ENCODE data around the gene TEX22. TPM values are rescaled to one million over a fixed set of nuclear protein-coding genes. Genes with fewer than 3 reads are reported as not detected.

The TEX22 gene
- total and polyA plus RNA-seq, 2 donors, result 0.85 to 1.2 TPM

DNA sequence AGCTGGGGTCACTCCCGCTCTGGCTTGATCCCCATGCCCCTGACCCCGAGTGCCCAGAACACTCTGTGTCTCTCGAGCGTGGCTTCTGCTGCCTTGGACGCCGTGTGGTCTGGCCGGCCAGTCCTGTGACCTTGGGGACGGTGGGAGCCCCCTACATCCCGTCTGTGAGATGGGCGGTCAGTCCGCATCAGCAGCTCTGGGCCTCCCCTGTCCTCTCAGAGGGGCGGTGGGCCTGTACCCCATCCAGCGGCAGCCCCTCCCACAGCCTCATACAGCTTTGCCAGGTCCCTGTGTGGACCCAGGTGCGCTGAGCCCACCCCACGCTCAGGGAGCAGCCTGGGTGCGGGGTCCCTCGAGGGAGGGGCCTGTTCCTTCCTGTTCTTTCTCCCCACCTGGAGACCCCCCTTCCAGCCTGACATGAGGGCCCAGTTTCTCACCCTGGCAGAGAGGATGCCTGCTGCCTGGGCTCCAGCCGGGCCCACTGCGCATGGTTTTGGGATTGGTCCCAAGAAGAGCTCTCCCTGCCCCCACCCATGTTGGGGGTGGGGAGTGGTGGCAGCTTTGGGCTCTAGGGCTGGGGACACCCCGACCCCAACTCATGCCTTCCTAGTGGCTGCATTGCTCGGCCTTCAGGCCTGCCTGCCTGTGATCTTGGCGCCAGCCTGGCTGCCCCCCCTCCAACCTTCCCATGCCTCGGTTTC lies 22.8 kb downstream of the TEX22 start:
- H3K4me1 ChIP-seq (ENCODE audit: control insufficient read depth in 2 of 2, insufficient read depth in 2 of 2, low read length in 2 of 2), result peaks cover 30 to 36% of the 10 kb centered on the region in 2 donors
- H3K4me3 ChIP-seq (ENCODE audit: low read length in 2 of 2), result peak overlapping the region; percentile 82 to 89
- peak overlapping the region; percentile 30 to 46 for H3K27ac ChIP-seq (ENCODE audit: low read depth in 1 of 2, low read length in 1 of 2)
- DNase-seq (ENCODE audit: low read depth in 6 of 9, low spot score in 9 of 9), result peak in 1 of 9 donors; percentile 33
- peaks cover 9 to 15% of the 10 kb centered on the region in 2 donors for H3K36me3 ChIP-seq (ENCODE audit: control insufficient read depth in 2 of 2, insufficient read depth in 2 of 2, low read length in 1 of 2)
- peaks cover 0 to 3% of the 10 kb centered on the region in 2 donors for H3K9me3 ChIP-seq (ENCODE audit: control insufficient read depth in 2 of 2, insufficient read depth in 1 of 2, low read length in 1 of 2)
- no peaks in the 10 kb centered on the region for H3K27me3 ChIP-seq (ENCODE audit: control insufficient read depth in 2 of 2, insufficient read depth in 1 of 2, low read length in 1 of 2)
- WGBS, result 69% methylated on average over 23 of the region's 23 CpGs

- H3K4me3 ChIP-seq (ENCODE audit: low read length in 2 of 2), result peak overlapping the region; percentile 82 to 89
- DNase-seq (ENCODE audit: low read depth in 6 of 9, low spot score in 9 of 9), result no peak
- H3K27me3 ChIP-seq (ENCODE audit: control insufficient read depth in 2 of 2, insufficient read depth in 1 of 2, low read length in 1 of 2), result no peaks in the 10 kb centered on the region
- peaks cover 3 to 9% of the 10 kb centered on the region in 2 donors for H3K9me3 ChIP-seq (ENCODE audit: control insufficient read depth in 2 of 2, insufficient read depth in 1 of 2, low read length in 1 of 2)
- whole genome bisulfite sequencing, result 45% methylated on average over 32 of the region's 32 CpGs
- peaks cover 33 to 39% of the 10 kb centered on the region in 2 donors for H3K4me1 ChIP-seq (ENCODE audit: control insufficient read depth in 2 of 2, insufficient read depth in 2 of 2, low read length in 2 of 2)
- H3K27ac ChIP-seq (ENCODE audit: low read depth in 1 of 2, low read length in 1 of 2), result peak overlapping the region; percentile 2 to 55
- peaks cover 17 to 24% of the 10 kb centered on the region in 2 donors for H3K36me3 ChIP-seq (ENCODE audit: control insufficient read depth in 2 of 2, insufficient read depth in 2 of 2, low read length in 1 of 2)
Measured at GRCh38 chr14:105421723-105422615, 23.6 kb downstream of the TEX22 start.

- H3K4me3 ChIP-seq (ENCODE audit: low read length in 2 of 2), result no peak overlapping the region
- H3K9me3 ChIP-seq (ENCODE audit: control insufficient read depth in 2 of 2, insufficient read depth in 1 of 2, low read length in 1 of 2), result peaks cover 5 to 15% of the 10 kb centered on the region in 2 donors
- no peak overlapping the region for H3K27ac ChIP-seq (ENCODE audit: low read depth in 1 of 2, low read length in 1 of 2)
- 91% methylated on average over 21 of the region's 21 CpGs for WGBS
- H3K27me3 ChIP-seq (ENCODE audit: control insufficient read depth in 2 of 2, insufficient read depth in 1 of 2, low read length in 1 of 2), result no peaks in the 10 kb centered on the region
- H3K36me3 ChIP-seq (ENCODE audit: control insufficient read depth in 2 of 2, insufficient read depth in 2 of 2, low read length in 1 of 2), result peaks cover 20 to 27% of the 10 kb centered on the region in 2 donors
- no peak for DNase-seq (ENCODE audit: low read depth in 6 of 9, low spot score in 9 of 9)
- peaks cover 36 to 49% of the 10 kb centered on the region in 2 donors for H3K4me1 ChIP-seq (ENCODE audit: control insufficient read depth in 2 of 2, insufficient read depth in 2 of 2, low read length in 2 of 2)
Measured at GRCh38 chr14:105422695-105423487, 24.6 kb downstream of the TEX22 start.

DNA sequence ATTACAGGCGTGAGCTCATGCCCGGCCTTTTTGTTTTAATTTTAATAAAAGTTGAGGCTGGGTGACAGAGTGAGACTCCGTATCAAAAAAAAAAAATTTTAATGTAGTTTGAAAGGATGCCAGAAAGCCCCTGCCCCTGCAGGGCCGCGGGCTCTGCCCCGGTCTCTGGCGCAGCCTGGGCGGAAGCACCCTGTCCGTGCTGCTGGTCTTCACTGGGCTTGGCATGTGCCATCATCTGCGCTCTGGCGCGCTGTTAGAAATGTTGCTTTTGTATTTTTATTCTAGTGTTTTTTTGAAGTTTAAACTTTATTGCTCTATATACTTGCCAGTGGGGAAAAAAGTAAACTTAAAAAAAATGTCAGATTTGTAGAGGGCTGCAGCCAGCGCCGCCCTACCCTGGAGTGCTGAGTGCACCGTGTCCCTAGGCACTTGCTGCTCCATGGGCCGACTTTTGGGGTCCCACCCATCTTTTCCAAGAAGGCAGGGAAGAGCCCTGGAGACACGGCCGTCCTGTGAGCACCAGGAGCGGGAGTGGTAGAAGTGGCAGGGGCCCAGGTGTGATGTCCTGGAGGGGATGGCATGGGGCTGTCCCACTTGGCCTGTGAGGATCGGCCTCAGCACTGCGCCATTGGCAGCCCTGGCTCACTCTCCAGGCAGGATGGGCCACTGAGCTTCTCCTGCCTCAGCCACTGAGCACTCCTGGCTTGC lies 25.3 kb downstream of the TEX22 start:
- no peak for DNase-seq (ENCODE audit: low read depth in 6 of 9, low spot score in 9 of 9)
- Histone ChIP-seq H3K27me3 (ENCODE audit: control insufficient read depth in 2 of 2, insufficient read depth in 1 of 2, low read length in 1 of 2) (no peaks in the 10 kb centered on the region), H3K36me3 (ENCODE audit: control insufficient read depth in 2 of 2, insufficient read depth in 2 of 2, low read length in 1 of 2) (peaks cover 20 to 27% of the 10 kb centered on the region in 2 donors), H3K4me3 (ENCODE audit: low read length in 2 of 2) (no peak overlapping the region), H3K9me3 (ENCODE audit: control insufficient read depth in 2 of 2, insufficient read depth in 1 of 2, low read length in 1 of 2) (peaks cover 5 to 15% of the 10 kb centered on the region in 2 donors), H3K4me1 (ENCODE audit: control insufficient read depth in 2 of 2, insufficient read depth in 2 of 2, low read length in 2 of 2) (peaks cover 36 to 51% of the 10 kb centered on the region in 2 donors), H3K27ac (ENCODE audit: low read depth in 1 of 2, low read length in 1 of 2) (no peak overlapping the region)
- 98% methylated on average over 21 of the region's 21 CpGs for WGBS

- no peak for DNase-seq (ENCODE audit: low read depth in 6 of 9, low spot score in 9 of 9)
- H3K27ac ChIP-seq (ENCODE audit: low read depth in 1 of 2, low read length in 1 of 2), result no peak overlapping the region
- H3K9me3 ChIP-seq (ENCODE audit: control insufficient read depth in 2 of 2, insufficient read depth in 1 of 2, low read length in 1 of 2), result peaks cover 5 to 15% of the 10 kb centered on the region in 2 donors
- 98% methylated on average over 12 of the region's 12 CpGs for WGBS
- peaks cover 20 to 30% of the 10 kb centered on the region in 2 donors for H3K36me3 ChIP-seq (ENCODE audit: control insufficient read depth in 2 of 2, insufficient read depth in 2 of 2, low read length in 1 of 2)
- H3K4me3 ChIP-seq (ENCODE audit: low read length in 2 of 2), result no peak overlapping the region
- no peaks in the 10 kb centered on the region for H3K27me3 ChIP-seq (ENCODE audit: control insufficient read depth in 2 of 2, insufficient read depth in 1 of 2, low read length in 1 of 2)
- H3K4me1 ChIP-seq (ENCODE audit: control insufficient read depth in 2 of 2, insufficient read depth in 2 of 2, low read length in 2 of 2), result peaks cover 30 to 47% of the 10 kb centered on the region in 2 donors
Measured at GRCh38 chr14:105424861-105425260, 26.5 kb downstream of the TEX22 start.

DNA sequence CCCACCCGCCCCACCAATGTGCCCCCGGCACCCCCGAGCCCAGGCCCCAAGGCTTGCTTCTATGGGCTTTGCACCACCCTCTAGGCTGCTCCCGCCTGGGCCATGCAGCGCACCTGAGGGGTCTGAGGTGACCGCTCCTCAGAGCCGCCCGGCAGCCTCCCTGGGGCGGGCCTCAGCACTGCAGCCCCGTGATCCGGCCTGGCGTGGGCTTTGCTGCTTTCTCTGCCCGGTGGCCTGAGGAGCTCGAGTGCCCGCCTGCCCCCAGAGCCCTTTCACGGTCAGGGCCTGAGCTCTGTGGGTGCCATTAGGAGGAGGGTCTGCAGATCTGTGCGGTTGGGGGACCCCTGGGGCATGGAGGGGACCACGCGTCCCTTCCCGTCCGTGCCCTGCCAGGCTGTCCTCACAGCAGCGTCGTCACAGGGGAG lies 27.5 kb downstream of the TEX22 start:
- DNase-seq (ENCODE audit: low read depth in 6 of 9, low spot score in 9 of 9), result no peak

GRCh38 chr14:105426416-105427130 lies 28.2 kb downstream of the TEX22 start:
- Histone ChIP-seq H3K27me3 (ENCODE audit: control insufficient read depth in 2 of 2, insufficient read depth in 1 of 2, low read length in 1 of 2) (no peaks in the 10 kb centered on the region), H3K4me1 (ENCODE audit: control insufficient read depth in 2 of 2, insufficient read depth in 2 of 2, low read length in 2 of 2) (peaks cover 20 to 34% of the 10 kb centered on the region in 2 donors), H3K9me3 (ENCODE audit: control insufficient read depth in 2 of 2, insufficient read depth in 1 of 2, low read length in 1 of 2) (peaks cover 5 to 15% of the 10 kb centered on the region in 2 donors), H3K27ac (ENCODE audit: low read depth in 1 of 2, low read length in 1 of 2) (peak overlapping the region in 1 of 2 donors; percentile 37), H3K4me3 (ENCODE audit: low read length in 2 of 2) (no peak overlapping the region), H3K36me3 (ENCODE audit: control insufficient read depth in 2 of 2, insufficient read depth in 2 of 2, low read length in 1 of 2) (peaks cover 34% of the 10 kb centered on the region in 2 donors)
- 98% methylated on average over 21 of the region's 21 CpGs for WGBS
- DNase-seq (ENCODE audit: low read depth in 6 of 9, low spot score in 9 of 9), result no peak

More for the DNA sequence above, 27.5 kb downstream of the TEX22 start:
- no peaks in the 10 kb centered on the region for H3K27me3 ChIP-seq (ENCODE audit: control insufficient read depth in 2 of 2, insufficient read depth in 1 of 2, low read length in 1 of 2)
- WGBS, result 94% methylated on average over 23 of the region's 23 CpGs
- H3K9me3 ChIP-seq (ENCODE audit: control insufficient read depth in 2 of 2, insufficient read depth in 1 of 2, low read length in 1 of 2), result peaks cover 5 to 13% of the 10 kb centered on the region in 2 donors
- no peak overlapping the region for H3K27ac ChIP-seq (ENCODE audit: low read depth in 1 of 2, low read length in 1 of 2)
- H3K4me1 ChIP-seq (ENCODE audit: control insufficient read depth in 2 of 2, insufficient read depth in 2 of 2, low read length in 2 of 2), result peaks cover 27 to 41% of the 10 kb centered on the region in 2 donors
- H3K36me3 ChIP-seq (ENCODE audit: control insufficient read depth in 2 of 2, insufficient read depth in 2 of 2, low read length in 1 of 2), result peaks cover 28 to 31% of the 10 kb centered on the region in 2 donors
- H3K4me3 ChIP-seq (ENCODE audit: low read length in 2 of 2), result no peak overlapping the region

DNA sequence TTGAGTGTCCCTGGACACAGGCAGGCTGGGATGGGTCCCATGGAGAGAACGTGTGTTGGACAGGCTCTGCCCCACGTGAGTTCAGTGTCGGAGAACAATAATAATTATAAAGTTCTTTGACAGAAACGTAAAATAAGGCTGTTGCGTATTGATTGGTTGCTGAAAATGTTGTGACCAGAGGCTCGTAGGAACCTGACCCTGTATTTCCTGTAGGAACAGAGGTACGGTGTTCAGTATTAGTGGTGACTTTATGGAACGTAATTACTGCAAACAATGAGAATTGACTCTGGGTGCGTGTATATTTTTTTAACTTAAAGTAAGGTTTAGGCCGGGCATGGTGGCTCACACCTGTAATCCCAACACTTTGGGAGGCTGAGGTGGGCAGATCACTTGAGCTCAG lies 29.1 kb downstream of the TEX22 start:
- Histone ChIP-seq H3K36me3 (ENCODE audit: control insufficient read depth in 2 of 2, insufficient read depth in 2 of 2, low read length in 1 of 2) (peaks cover 31 to 37% of the 10 kb centered on the region in 2 donors), H3K27ac (ENCODE audit: low read depth in 1 of 2, low read length in 1 of 2) (peak overlapping the region in 1 of 2 donors; percentile 72), H3K27me3 (ENCODE audit: control insufficient read depth in 2 of 2, insufficient read depth in 1 of 2, low read length in 1 of 2) (no peaks in the 10 kb centered on the region), H3K4me1 (ENCODE audit: control insufficient read depth in 2 of 2, insufficient read depth in 2 of 2, low read length in 2 of 2) (peaks cover 11 to 25% of the 10 kb centered on the region in 2 donors), H3K9me3 (ENCODE audit: control insufficient read depth in 2 of 2, insufficient read depth in 1 of 2, low read length in 1 of 2) (peaks cover 5 to 16% of the 10 kb centered on the region in 2 donors), H3K4me3 (ENCODE audit: low read length in 2 of 2) (no peak overlapping the region)
- DNase-seq (ENCODE audit: low read depth in 6 of 9, low spot score in 9 of 9), result no peak
- 99% methylated on average over 10 of the region's 10 CpGs for WGBS
